Epithelial cell of esophagus (primary cell): Measurements from ENCODE around the gene NAPA.

Experiments used
- DNase-seq: peaks from one replicate; pipeline ENCODE4 v3.0.0; 2010; ENCODE audit warnings: low read depth
- H3K4me3 ChIP-seq: 2 replicates; pipeline ENCODE4 v1.5.1; 2011; ENCODE audit warnings: mild to moderate bottlenecking, low read length, control low read depth
- TF ChIP-seq, protein P1 (sequence below): IDR thresholded peaks from 2 replicates; pipeline ENCODE4 v1.5.1; 2011; ENCODE audit warnings: low read depth, mild to moderate bottlenecking, low read length, control low read depth, inconsistent platforms; ENCODE audit not compliant: insufficient read depth; ENCODE audit errors: missing control alignments

NAPA gene

DNA sequence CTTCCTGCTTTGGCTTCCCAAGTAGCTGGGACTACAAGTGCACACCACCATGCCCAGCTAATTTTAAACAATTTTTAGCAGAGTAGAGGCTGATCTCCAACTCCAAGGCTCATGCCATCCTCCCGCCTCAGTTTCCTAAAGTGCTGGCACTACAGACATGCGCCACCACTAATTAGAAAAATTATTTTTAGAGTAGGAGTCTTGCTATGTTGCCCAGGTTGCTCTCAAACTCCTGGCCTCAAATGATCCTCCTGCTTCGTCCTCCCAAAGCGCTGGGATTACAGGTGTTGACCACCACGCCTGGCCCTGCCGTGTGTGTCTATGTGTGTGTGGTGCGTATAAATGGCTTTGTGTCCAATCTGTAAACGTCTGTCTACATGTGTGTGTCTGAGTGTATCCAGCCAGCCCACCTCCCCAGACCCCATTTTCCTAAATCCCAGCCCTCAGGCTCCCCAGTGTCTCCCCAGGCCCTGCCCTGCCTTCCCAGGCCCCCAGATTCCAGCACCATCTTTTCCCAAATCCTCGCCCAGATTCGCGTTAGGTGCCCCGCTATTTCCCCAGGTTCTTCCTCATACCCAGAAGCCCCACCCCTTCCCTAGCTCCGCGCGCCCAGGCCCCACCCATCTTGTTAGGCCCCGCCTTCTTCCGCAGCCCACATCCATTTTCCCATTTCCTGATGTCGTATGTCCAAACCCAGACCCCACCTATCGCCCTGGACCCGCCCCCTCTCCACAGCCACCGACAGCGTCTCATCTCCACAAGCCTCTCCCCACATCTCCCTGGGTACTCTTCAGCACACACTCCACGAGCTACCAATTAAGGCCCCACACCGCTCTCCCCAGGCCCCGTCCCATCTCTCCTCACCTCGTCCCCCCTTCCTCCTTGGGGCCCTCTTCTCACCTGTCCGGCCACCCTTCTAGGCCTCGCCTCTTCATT is 68.1 kb downstream of the NAPA start:
- no peak overlapping the region for H3K4me3 ChIP-seq
- TF ChIP-seq, protein P1, sequence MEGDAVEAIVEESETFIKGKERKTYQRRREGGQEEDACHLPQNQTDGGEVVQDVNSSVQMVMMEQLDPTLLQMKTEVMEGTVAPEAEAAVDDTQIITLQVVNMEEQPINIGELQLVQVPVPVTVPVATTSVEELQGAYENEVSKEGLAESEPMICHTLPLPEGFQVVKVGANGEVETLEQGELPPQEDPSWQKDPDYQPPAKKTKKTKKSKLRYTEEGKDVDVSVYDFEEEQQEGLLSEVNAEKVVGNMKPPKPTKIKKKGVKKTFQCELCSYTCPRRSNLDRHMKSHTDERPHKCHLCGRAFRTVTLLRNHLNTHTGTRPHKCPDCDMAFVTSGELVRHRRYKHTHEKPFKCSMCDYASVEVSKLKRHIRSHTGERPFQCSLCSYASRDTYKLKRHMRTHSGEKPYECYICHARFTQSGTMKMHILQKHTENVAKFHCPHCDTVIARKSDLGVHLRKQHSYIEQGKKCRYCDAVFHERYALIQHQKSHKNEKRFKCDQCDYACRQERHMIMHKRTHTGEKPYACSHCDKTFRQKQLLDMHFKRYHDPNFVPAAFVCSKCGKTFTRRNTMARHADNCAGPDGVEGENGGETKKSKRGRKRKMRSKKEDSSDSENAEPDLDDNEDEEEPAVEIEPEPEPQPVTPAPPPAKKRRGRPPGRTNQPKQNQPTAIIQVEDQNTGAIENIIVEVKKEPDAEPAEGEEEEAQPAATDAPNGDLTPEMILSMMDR: no peak
- DNase-seq: peak; percentile 74

DNA sequence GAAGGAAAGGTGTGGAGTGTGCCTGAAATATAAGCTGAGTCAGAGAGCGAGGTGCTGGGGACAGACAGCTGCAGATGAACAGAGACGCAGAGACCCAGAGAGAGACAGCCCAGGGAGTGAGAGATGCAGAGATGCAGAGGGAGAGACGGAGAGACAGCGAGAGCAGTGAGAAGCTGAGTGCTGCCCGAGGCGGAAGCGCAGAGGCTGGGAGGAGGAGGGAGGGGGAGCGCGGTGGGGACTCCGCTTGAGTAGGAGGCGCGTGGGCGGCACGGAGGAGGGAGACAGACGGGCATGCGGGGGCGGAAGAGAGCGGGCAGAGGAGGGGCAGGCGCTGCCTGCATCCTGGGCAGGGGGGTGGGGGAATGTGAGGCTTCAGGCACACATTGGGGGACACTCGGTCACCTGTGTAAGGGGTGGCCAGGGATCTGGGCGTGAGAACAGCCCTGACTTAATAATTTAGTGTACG is 68.9 kb downstream of the NAPA start:
- no peak overlapping the region for H3K4me3 ChIP-seq
- peak; percentile 22 for DNase-seq
- TF ChIP-seq, protein P1: no peak

DNA sequence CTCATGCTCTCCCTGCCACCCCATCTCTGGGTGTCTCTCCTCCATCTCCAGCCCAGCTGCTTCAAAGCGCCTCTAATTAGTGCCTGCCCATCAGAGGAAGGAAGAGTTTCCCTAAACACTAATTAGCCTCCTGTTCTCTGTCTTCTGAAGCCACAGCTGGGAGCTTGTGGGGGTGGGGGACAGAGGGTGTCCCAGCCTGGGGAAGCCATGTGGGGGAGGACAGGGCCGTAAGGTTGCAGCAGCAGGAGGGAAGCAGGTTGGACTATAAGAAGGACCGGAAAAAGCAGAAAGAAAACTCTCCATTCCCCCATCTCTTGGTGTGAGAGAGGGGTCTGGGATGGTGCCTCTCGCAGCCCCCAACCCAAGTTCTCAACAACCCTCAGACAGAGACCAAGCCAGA is 69.3 kb downstream of the NAPA start:
- TF ChIP-seq, protein P1: no peak
- DNase-seq: no peak
- no peak overlapping the region for H3K4me3 ChIP-seq

DNA sequence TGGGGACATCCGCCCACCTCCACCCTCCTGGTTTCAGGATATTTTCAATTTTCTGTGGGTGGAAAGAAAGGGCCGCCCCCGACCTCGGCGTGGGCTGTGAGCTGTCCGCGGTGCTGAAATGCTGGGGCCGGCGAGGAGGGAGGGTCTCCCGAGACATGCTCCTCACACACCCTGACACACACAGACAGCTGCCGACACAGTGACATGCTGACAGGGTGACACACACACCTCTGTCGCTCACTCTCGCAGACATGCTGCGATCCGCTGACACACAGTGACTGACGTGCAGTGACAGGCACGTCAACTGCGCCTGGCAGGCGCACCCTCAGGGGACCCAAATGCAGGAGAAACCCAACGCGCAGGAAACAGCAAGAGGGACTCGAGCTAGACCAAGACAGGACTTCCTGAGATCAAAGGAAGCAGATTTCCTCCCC is 70.5 kb downstream of the NAPA start:
- no peak for DNase-seq
- TF ChIP-seq, protein P1: no peak
- H3K4me3 ChIP-seq: no peak overlapping the region

DNA sequence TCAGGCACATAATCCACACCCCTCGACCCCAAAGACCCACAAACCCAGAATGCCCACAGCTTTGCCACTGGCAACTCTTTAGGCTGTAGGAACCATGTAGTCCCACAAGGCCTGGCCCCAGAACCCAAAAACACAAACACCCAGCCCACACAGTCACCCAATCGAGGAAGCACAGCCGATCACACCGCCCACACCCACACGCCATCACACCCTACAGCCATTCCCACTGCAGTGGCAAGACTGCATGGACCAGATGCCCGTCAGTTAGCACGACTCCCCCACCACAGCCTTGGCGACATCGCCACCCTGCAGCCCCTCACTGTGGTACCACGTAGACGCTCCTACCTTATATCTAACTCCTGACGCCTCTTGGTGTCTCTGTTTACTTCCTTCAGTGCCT is 71.5 kb downstream of the NAPA start:
- no peak for DNase-seq
- TF ChIP-seq, protein P1: no peak
- H3K4me3 ChIP-seq: no peak overlapping the region

DNA sequence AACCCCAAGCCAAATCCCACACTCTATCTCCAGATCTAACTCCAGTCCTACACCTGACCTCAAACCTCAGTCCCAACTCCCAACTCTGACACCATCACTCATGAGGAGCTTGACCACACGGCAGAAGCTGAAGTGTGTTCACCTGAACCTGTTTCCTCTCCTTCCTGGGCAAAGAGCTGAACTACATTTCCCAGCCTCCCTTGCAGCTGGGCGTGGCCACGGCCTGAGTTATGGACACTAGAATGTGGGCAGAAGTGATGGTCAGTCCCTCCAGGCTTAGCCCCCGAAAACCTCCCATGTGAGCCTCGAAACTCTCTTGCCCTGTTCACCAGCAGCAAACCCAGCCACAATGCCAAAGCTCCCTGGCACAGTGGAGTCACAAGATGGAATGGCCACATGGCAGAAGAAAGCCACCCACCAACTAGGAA is 76.1 kb downstream of the NAPA start:
- DNase-seq: peak; percentile 33
- TF ChIP-seq, protein P1: no peak

More for the DNA sequence above, 76.1 kb downstream of the NAPA start:
- H3K4me3 ChIP-seq: no peak overlapping the region
